ENCODE measurements around the gene KLC4.

GRCh38 chr6:43089467-43089866 is 30.0 kb downstream of the KLC4 start:
- TF ChIP-seq ZNF8 (CRISPR knock-in tag; IDR thresholded peaks at IDR 0.05) (no peak), CSDC2 (CRISPR knock-in tag; IDR thresholded peaks at IDR 0.05) (no peak), ZFP30 (CRISPR knock-in tag; IDR thresholded peaks at IDR 0.05) (no peak), PATZ1 (CRISPR knock-in tag; IDR thresholded peaks at IDR 0.05; ENCODE audit: borderline replicate concordance) (no peak)
